Measurements from ENCODE around the gene CD86. TPM values are rescaled to one million over a fixed set of nuclear protein-coding genes. Genes with fewer than 3 reads are reported as not detected.
"Not testable (repeated sequence)": the region's sequence is repeated elsewhere in the genome, so short reads cannot be mapped to it uniquely, and the experiment has no call there.

Gene CD86
- polyA plus RNA-seq, 6 donors from 2014 or later: 18.0 to 61.4 (median 45.4) TPM

- not testable (repeated sequence) for H3K27ac Mint-ChIP-seq; DNase-seq; H3K4me3 Mint-ChIP-seq; H3K4me1 Mint-ChIP-seq; ATAC-seq (ENCODE audit: low read depth in 2 of 2)
- Mint-ChIP-seq H3K9me3 (peaks cover 13 to 30% (median 19%) of the 10 kb centered on the region in 7 donors), H3K27me3 (peaks cover 5 to 41% (median 7%) of the 10 kb centered on the region in 3 donors), H3K36me3 (peaks cover 0 to 14% of the 10 kb centered on the region in 2 donors)
Observed at GRCh38 chr3:122164983-122165382, 109.8 kb downstream of the CD86 start.

GRCh38 chr3:122167630-122168029, 112.5 kb downstream of the CD86 start:
- Mint-ChIP-seq H3K9me3 (peaks cover 2 to 15% (median 9%) of the 10 kb centered on the region in 7 donors), H3K27me3 (peaks cover 16 to 34% (median 16%) of the 10 kb centered on the region in 3 donors), H3K4me1 (no peaks in the 10 kb centered on the region), H3K36me3 (peaks cover 0 to 14% of the 10 kb centered on the region in 2 donors), H3K4me3 (no peak overlapping the region), H3K27ac (no peak overlapping the region)
- no peak for DNase-seq
- ATAC-seq (ENCODE audit: low read depth in 2 of 2): no peak

GRCh38 chr3:122168044-122168443, 112.9 kb downstream of the CD86 start:
- H3K4me1 Mint-ChIP-seq: no peaks in the 10 kb centered on the region
- DNase-seq (no peak), ATAC-seq (ENCODE audit: low read depth in 2 of 2) (no peak)
- no peak overlapping the region for H3K27ac Mint-ChIP-seq
- peaks cover 2 to 16% (median 12%) of the 10 kb centered on the region in 7 donors for H3K9me3 Mint-ChIP-seq
- H3K27me3 Mint-ChIP-seq: peaks cover 19 to 34% (median 20%) of the 10 kb centered on the region in 3 donors
- no peak overlapping the region for H3K4me3 Mint-ChIP-seq
- H3K36me3 Mint-ChIP-seq: peaks cover 0 to 14% of the 10 kb centered on the region in 2 donors

- H3K27me3 Mint-ChIP-seq: peaks cover 19 to 41% (median 33%) of the 10 kb centered on the region in 3 donors
- H3K4me1 Mint-ChIP-seq: no peaks in the 10 kb centered on the region
- H3K27ac Mint-ChIP-seq: no peak overlapping the region
- ATAC-seq (ENCODE audit: low read depth in 2 of 2): no peak
- H3K9me3 Mint-ChIP-seq: peaks cover 2 to 21% (median 12%) of the 10 kb centered on the region in 7 donors
- H3K36me3 Mint-ChIP-seq: peaks cover 4 to 14% of the 10 kb centered on the region in 2 donors
- DNase-seq: no peak
- H3K4me3 Mint-ChIP-seq: peak overlapping the region in 1 of 8 donors; percentile 12
Observed at GRCh38 chr3:122169911-122170310, 114.7 kb downstream of the CD86 start.

Other genes starting within 250 kb of the CD86 start
- gene IQCB1, start 220.3 kb upstream of the CD86 start, polyA plus RNA-seq (ENCODE audit: low read depth in 6 of 6): 10 to 100 TPM; 40.4 to 53.9 (median 46.7) TPM
- gene EAF2, start 220.2 kb upstream of the CD86 start, polyA plus RNA-seq (ENCODE audit: low read depth in 6 of 6): 100 to 1,000 TPM; 431 to 811 (median 611) TPM
- 1 to 10 TPM in 5 of 6 donors, not detected in 1; 1.1 to 4.6 (median 3.0) TPM for gene SLC15A2, start 161.0 kb upstream of the CD86 start, polyA plus RNA-seq (ENCODE audit: low read depth in 6 of 6)
- 1 to 10 TPM in 2 of 6 donors, under 1 TPM in 3, not detected in 1; 0.18 to 1.6 (median 0.67) TPM for gene ILDR1, start 33.1 kb upstream of the CD86 start, polyA plus RNA-seq (ENCODE audit: low read depth in 6 of 6)
- gene CASR, start 128.3 kb downstream of the CD86 start, polyA plus RNA-seq (ENCODE audit: low read depth in 6 of 6): not detected

All from naive B cell (primary cell).